ENCODE data around the gene TRIM43B.
"Not testable (repeated sequence)": the region's sequence is repeated elsewhere in the genome, so short reads cannot be mapped to it uniquely, and the experiment has no call there.

The TRIM43B gene

GRCh38 chr2:95525294-95526035, 40.9 kb upstream of the TRIM43B start:
- no peak overlapping the region for H3K4me3 ChIP-seq (IDR thresholded peaks at IDR 0.05; ENCODE audit: insufficient read depth, low read depth, low read length)
- no peak overlapping the region for H3K27ac ChIP-seq
- no peaks in the 10 kb centered on the region for H3K36me3 ChIP-seq (ENCODE audit: insufficient read depth)
- H3K4me2 ChIP-seq: no peak overlapping the region
- H3K79me2 ChIP-seq (ENCODE audit: insufficient read depth, low read depth): no peaks in the 10 kb centered on the region
- H3K4me1 ChIP-seq (ENCODE audit: low read depth, poor library complexity, severe bottlenecking): no peaks in the 10 kb centered on the region
- no peaks in the 10 kb centered on the region for H3K27me3 ChIP-seq (ENCODE audit: insufficient read depth, low read depth)
- H2AFZ ChIP-seq (ENCODE audit: low read depth): no peak overlapping the region
- H3K9ac ChIP-seq: no peak overlapping the region
- H4K20me1 ChIP-seq (ENCODE audit: insufficient read depth): no peaks in the 10 kb centered on the region
- no peak for TF ChIP-seq CTCF (conservative IDR thresholded peaks at IDR 0.05; ENCODE audit: low read depth, low read length)

DNA sequence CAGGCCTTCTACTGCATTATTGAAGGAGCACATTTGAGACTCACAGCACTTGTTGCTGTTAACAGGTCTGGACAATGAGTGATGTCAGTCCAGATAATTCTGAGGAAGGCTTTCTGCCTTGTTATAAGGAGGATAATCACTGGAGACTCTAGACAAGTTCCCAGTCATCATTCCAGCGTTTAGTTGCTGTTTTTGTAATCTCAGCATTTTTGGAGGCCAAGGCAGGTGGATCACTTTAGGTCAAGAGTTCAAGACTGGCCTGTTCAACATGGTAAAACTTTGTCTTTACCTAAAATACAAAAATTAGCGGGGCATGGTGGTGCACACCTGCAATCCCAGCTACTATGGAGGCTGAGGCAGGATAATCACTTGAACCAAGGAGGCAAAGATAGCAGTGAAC, 39.6 kb upstream of the TRIM43B start:
- no peak overlapping the region for H3K9ac ChIP-seq
- no peak overlapping the region for H3K4me2 ChIP-seq
- TF ChIP-seq CTCF (conservative IDR thresholded peaks at IDR 0.05; ENCODE audit: low read depth, low read length): no peak
- no peak overlapping the region for H3K27ac ChIP-seq
- no peaks in the 10 kb centered on the region for H4K20me1 ChIP-seq (ENCODE audit: insufficient read depth)
- no peak overlapping the region for H2AFZ ChIP-seq (ENCODE audit: low read depth)
- no peaks in the 10 kb centered on the region for H3K79me2 ChIP-seq (ENCODE audit: insufficient read depth, low read depth)
- no peak overlapping the region for H3K4me3 ChIP-seq (IDR thresholded peaks at IDR 0.05; ENCODE audit: insufficient read depth, low read depth, low read length)
- no peaks in the 10 kb centered on the region for H3K27me3 ChIP-seq (ENCODE audit: insufficient read depth, low read depth)
- no peaks in the 10 kb centered on the region for H3K36me3 ChIP-seq (ENCODE audit: insufficient read depth)
- H3K4me1 ChIP-seq (ENCODE audit: low read depth, poor library complexity, severe bottlenecking): no peaks in the 10 kb centered on the region

DNA sequence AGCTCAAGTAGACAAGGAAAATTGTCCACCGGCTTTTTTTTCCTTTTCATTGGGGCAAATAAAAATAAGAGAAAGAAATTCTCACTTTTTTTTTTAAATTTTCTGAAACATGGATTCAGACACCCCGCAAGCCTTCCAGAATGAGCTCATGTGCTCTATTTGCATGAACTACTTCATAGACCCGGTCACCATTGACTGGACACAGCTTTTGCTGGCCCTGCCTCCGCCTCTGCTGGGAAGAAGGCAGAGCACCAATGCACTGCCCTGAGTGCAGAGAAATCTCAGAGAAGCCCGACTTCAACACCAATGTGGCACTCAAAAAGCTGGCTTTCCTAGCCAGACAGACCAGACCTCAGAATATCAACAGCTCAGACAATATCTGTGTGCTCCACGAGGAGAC, 30.2 kb upstream of the TRIM43B start:
- no peak overlapping the region for H3K27ac ChIP-seq
- no peak for TF ChIP-seq CTCF (conservative IDR thresholded peaks at IDR 0.05; ENCODE audit: low read depth, low read length)

DNA sequence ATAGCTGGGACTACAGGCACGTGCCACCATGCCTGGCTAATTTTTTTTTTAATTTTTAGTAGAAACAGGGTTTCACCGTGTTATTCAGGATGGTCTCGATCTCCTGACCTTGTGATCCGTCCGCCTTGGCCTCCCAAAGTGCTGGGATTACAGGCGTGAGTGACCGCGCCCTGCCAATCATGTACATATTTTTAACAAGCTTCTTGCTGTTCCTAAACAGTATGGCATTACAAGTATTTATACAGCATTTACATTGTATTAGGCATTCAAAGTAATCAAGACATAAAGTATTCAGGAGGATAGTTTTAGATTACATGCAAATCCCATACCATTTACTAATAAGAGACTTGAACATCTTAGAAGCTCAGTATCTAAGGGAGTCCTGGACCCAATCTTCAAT, 29.7 kb upstream of the TRIM43B start:
- not testable (repeated sequence) for H3K27me3 ChIP-seq (ENCODE audit: insufficient read depth, low read depth); H3K79me2 ChIP-seq (ENCODE audit: insufficient read depth, low read depth); H3K27ac ChIP-seq; H4K20me1 ChIP-seq (ENCODE audit: insufficient read depth); H3K4me1 ChIP-seq (ENCODE audit: low read depth, poor library complexity, severe bottlenecking); H3K4me3 ChIP-seq (IDR thresholded peaks at IDR 0.05; ENCODE audit: insufficient read depth, low read depth, low read length); H2AFZ ChIP-seq (ENCODE audit: low read depth); H3K4me2 ChIP-seq; H3K9ac ChIP-seq; H3K36me3 ChIP-seq (ENCODE audit: insufficient read depth)

More for the DNA sequence above, 30.2 kb upstream of the TRIM43B start:
- Histone ChIP-seq H4K20me1 (ENCODE audit: insufficient read depth) (no peaks in the 10 kb centered on the region), H3K4me3 (IDR thresholded peaks at IDR 0.05; ENCODE audit: insufficient read depth, low read depth, low read length) (no peak overlapping the region), H3K27me3 (ENCODE audit: insufficient read depth, low read depth) (no peaks in the 10 kb centered on the region), H3K4me1 (ENCODE audit: low read depth, poor library complexity, severe bottlenecking) (no peaks in the 10 kb centered on the region), H3K4me2 (no peak overlapping the region), H2AFZ (ENCODE audit: low read depth) (no peak overlapping the region), H3K9ac (no peak overlapping the region), H3K36me3 (ENCODE audit: insufficient read depth) (no peaks in the 10 kb centered on the region), H3K79me2 (ENCODE audit: insufficient read depth, low read depth) (no peaks in the 10 kb centered on the region)

GRCh38 chr2:95509408-95509807, 24.9 kb upstream of the TRIM43B start:
- Histone ChIP-seq H2AFZ (ENCODE audit: low read depth) (no peak overlapping the region), H4K20me1 (ENCODE audit: insufficient read depth) (no peaks in the 10 kb centered on the region), H3K4me2 (no peak overlapping the region), H3K79me2 (ENCODE audit: insufficient read depth, low read depth) (no peaks in the 10 kb centered on the region), H3K27me3 (ENCODE audit: insufficient read depth, low read depth) (no peaks in the 10 kb centered on the region), H3K9ac (no peak overlapping the region), H3K27ac (no peak overlapping the region), H3K4me1 (ENCODE audit: low read depth, poor library complexity, severe bottlenecking) (no peaks in the 10 kb centered on the region), H3K36me3 (ENCODE audit: insufficient read depth) (no peaks in the 10 kb centered on the region), H3K4me3 (IDR thresholded peaks at IDR 0.05; ENCODE audit: insufficient read depth, low read depth, low read length) (no peak overlapping the region)
- TF ChIP-seq CTCF (conservative IDR thresholded peaks at IDR 0.05; ENCODE audit: low read depth, low read length): no peak
